Lung (tissue), 12 donors: ENCODE measurements around the gene PCBP3. TPM values are rescaled to one million over a fixed set of nuclear protein-coding genes. Genes with fewer than 3 reads are reported as not detected.
"Not testable (repeated sequence)": the region's sequence is repeated elsewhere in the genome, so short reads cannot be mapped to it uniquely, and the experiment has no call there.

Experiments used
- ATAC-seq: fragments of 200-7000 bp; cut with Tn5 transposase; one replicate; pipeline ENCODE4 v1.9.1; 2020; ENCODE audit warnings: moderate number of reproducible peaks; ENCODE audit not compliant: insufficient read depth, low FRiP score
- DNase-seq, 3 donors: peaks; one replicate each; pipeline ENCODE4 v3.0.0-alpha.2; 2013 to 2017
- H3K27ac ChIP-seq, 2 donors: one replicate each; pipeline ENCODE4 v1.5.1; 2013; ENCODE audit warnings: mild to moderate bottlenecking in 2 of 2, moderate library complexity in 2 of 2, control low read depth in 1 of 2, inconsistent platforms in 1 of 2, low read depth in 1 of 2, low read length in 1 of 2
- H3K27me3 ChIP-seq, 3 donors: one replicate each; pipeline ENCODE4 v1.5.1; 2013; ENCODE audit warnings: low read length in 2 of 3; ENCODE audit not compliant: control insufficient read depth in 3 of 3, insufficient read depth in 3 of 3
- H3K36me3 ChIP-seq, 4 donors: one replicate each; pipeline ENCODE4 v1.5.1; 2013; ENCODE audit warnings: low read length in 4 of 4, mild to moderate bottlenecking in 1 of 4, moderate library complexity in 1 of 4; ENCODE audit not compliant: control insufficient read depth in 4 of 4, insufficient read depth in 4 of 4
- H3K4me1 ChIP-seq, 5 donors: one replicate each; pipeline ENCODE4 v1.5.1; 2013; ENCODE audit warnings: low read length in 5 of 5, mild to moderate bottlenecking in 2 of 5, moderate library complexity in 1 of 5; ENCODE audit not compliant: control insufficient read depth in 5 of 5, insufficient read depth in 5 of 5
- H3K4me3 ChIP-seq: one replicate; pipeline ENCODE4 v1.5.1; 2013; ENCODE audit warnings: mild to moderate bottlenecking, control low read depth, moderate library complexity
- H3K9ac ChIP-seq, 2 donors: one replicate each; pipeline ENCODE4 v1.5.1; 2013; ENCODE audit warnings: low read length in 2 of 2, control low read depth in 1 of 2; ENCODE audit not compliant: insufficient read depth in 1 of 2
- H3K9me3 ChIP-seq, 4 donors: one replicate each; pipeline ENCODE4 v1.5.1; 2013; ENCODE audit warnings: low read length in 3 of 4, mild to moderate bottlenecking in 1 of 4, moderate library complexity in 1 of 4; ENCODE audit not compliant: control insufficient read depth in 4 of 4, insufficient read depth in 3 of 4
- CTCF ChIP-seq: IDR thresholded peaks from 2 replicates; pipeline ENCODE4 v1.5.1; 2012; ENCODE audit warnings: mild to moderate bottlenecking; ENCODE audit errors: control extremely low read depth, extremely low read depth
- WGBS, 2 donors: extraction: QIAGEN DNeasy Blood & Tissue Kit; methylation state at CpG; one replicate each; pipeline ENCODE4 v1.1.7; 2013; 5-methylcytosine and 5-hydroxymethylcytosine counted together
- polyA plus RNA-seq, 2 donors: library from polyadenylated mRNA; stranded (reverse); fragments of 200-250 nt; gene quantifications; one replicate each; pipeline ENCODE4 v1.2.1, GENCODE V29; 2013
- total RNA-seq, 2 donors: library from RNA; depleted of rRNA in 1 of 2; stranded (reverse); fragments of >200 nt in 1 of 2; gene quantifications; one replicate each; pipeline ENCODE4 v1.2.1, GENCODE V29; 2014 to 2021
- donor health status: control.
- donor health status: control.
- donor health status: Bipolar disorder and iron deficiency.
- donor health status: healthy.
- donor health status: DM: yes; HTN: yes; CAD: no.

The PCBP3 gene
- total and polyA plus RNA-seq, 4 donors: 1.6 to 8.2 (median 3.1) TPM

- DNase-seq (no peak), ATAC-seq (no peak)
- TF ChIP-seq CTCF: no peak
- H3K9ac ChIP-seq: no peak overlapping the region
- no peak overlapping the region for H3K4me3 ChIP-seq
- peaks cover 0 to 2% (median 0%) of the 10 kb centered on the region in 4 donors for H3K9me3 ChIP-seq
- H3K4me1 ChIP-seq: peaks cover 0 to 3% (median 0%) of the 10 kb centered on the region in 5 donors
- H3K36me3 ChIP-seq: no peaks in the 10 kb centered on the region
- H3K27ac ChIP-seq: no peak overlapping the region
- H3K27me3 ChIP-seq: peaks cover 0 to 2% (median 0%) of the 10 kb centered on the region in 3 donors
- 68 to 82% methylated on average over 2 of the region's 2 CpGs for WGBS, 2 donors
These were observed 205.3 kb downstream of the PCBP3 start for GRCh38 chr21:45848805-45849204.

DNA sequence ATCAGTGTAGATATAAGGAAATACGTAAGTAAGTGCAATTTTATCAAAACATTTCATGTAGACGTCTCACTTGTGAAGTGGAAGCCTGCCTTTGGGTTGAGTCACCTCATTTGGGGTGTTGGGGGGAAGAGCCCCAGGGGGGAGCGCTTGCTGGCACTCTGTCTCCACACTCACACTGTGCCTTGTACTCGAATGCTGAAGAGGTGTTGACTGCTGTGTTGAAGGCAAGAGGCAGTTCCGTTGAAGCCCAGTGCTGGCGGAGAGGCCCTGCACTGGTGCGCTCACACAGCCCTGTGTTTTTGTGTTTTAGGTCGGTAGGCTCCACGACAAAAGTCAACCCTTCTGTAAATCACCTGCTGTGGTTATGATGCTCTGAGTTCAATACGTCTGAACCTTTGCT lies 206.1 kb downstream of the PCBP3 start:
- no peak overlapping the region for H3K27ac ChIP-seq
- no peaks in the 10 kb centered on the region for H3K36me3 ChIP-seq
- H3K9me3 ChIP-seq: peaks cover 0 to 2% (median 0%) of the 10 kb centered on the region in 4 donors
- peaks cover 0 to 3% (median 0%) of the 10 kb centered on the region in 5 donors for H3K4me1 ChIP-seq
- no peak overlapping the region for H3K9ac ChIP-seq
- DNase-seq (no peak), ATAC-seq (no peak)
- H3K4me3 ChIP-seq: no peak overlapping the region
- peaks cover 0 to 2% (median 0%) of the 10 kb centered on the region in 3 donors for H3K27me3 ChIP-seq
- WGBS, 2 donors: 81 to 89% methylated on average over 10 of the region's 10 CpGs
- TF ChIP-seq CTCF: no peak

GRCh38 chr21:45850181-45850580 lies 206.7 kb downstream of the PCBP3 start:
- peaks cover 0 to 2% (median 0%) of the 10 kb centered on the region in 3 donors for H3K27me3 ChIP-seq
- H3K9me3 ChIP-seq: peaks cover 0 to 2% (median 0%) of the 10 kb centered on the region in 4 donors
- H3K36me3 ChIP-seq: no peaks in the 10 kb centered on the region
- DNase-seq (no peak), ATAC-seq (no peak)
- H3K4me3 ChIP-seq: no peak overlapping the region
- H3K27ac ChIP-seq: no peak overlapping the region
- TF ChIP-seq CTCF: no peak
- peaks cover 0 to 3% (median 0%) of the 10 kb centered on the region in 5 donors for H3K4me1 ChIP-seq
- 85 to 94% methylated on average over 4 of the region's 4 CpGs for WGBS, 2 donors
- no peak overlapping the region for H3K9ac ChIP-seq

DNA sequence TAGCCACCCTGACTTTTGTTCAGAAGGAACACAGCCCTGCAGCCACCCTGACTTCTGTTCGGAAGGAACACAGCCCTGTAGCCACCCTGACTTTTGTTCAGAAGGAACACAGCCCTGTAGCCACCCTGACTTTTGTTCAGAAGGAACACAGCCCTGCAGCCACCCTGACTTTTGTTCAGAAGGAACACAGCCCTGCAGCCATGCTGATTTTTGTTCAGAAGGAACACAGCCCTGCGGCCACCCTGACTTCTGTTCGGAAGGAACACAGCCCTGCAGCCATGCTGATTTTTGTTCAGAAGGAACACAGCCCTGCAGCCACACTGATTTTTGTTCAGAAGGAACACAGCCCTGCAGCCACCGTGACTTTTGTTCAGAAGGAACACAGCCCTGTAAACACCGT lies 208.9 kb downstream of the PCBP3 start:
- H3K27me3 ChIP-seq, H3K4me3 ChIP-seq, H3K36me3 ChIP-seq, H3K9ac ChIP-seq, DNase-seq, H3K27ac ChIP-seq, H3K4me1 ChIP-seq, H3K9me3 ChIP-seq, ATAC-seq: not testable (repeated sequence)
- 74 to 75% methylated on average over 5 of the region's 5 CpGs for WGBS, 2 donors
